ENCODE measurements around the gene PRLR.
"Not testable (repeated sequence)": the region's sequence is repeated elsewhere in the genome, so short reads cannot be mapped to it uniquely, and the experiment has no call there.

DNA sequence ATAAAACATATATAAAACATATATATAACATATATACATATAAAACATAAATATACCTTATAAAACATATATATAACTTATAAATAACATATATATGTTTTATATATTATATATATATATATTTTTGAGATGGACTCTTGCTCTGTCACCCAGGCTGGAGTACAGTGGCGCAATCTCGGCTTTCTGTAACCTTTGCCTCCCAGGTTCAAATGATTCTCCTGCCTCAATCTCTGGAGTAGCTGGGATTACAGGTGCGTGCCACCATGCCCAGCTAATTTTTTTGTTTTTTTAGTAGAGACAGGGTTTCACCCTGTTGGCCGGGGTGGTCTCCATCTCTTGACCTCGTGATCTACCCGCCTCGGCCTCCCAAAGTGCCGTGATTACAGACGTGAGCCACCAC, 128.6 kb downstream of the PRLR start:
- TF ChIP-seq, protein P1, sequence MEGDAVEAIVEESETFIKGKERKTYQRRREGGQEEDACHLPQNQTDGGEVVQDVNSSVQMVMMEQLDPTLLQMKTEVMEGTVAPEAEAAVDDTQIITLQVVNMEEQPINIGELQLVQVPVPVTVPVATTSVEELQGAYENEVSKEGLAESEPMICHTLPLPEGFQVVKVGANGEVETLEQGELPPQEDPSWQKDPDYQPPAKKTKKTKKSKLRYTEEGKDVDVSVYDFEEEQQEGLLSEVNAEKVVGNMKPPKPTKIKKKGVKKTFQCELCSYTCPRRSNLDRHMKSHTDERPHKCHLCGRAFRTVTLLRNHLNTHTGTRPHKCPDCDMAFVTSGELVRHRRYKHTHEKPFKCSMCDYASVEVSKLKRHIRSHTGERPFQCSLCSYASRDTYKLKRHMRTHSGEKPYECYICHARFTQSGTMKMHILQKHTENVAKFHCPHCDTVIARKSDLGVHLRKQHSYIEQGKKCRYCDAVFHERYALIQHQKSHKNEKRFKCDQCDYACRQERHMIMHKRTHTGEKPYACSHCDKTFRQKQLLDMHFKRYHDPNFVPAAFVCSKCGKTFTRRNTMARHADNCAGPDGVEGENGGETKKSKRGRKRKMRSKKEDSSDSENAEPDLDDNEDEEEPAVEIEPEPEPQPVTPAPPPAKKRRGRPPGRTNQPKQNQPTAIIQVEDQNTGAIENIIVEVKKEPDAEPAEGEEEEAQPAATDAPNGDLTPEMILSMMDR (conservative IDR thresholded peaks at IDR 0.05 in 1 of 2, IDR thresholded peaks at IDR 0.05 in 1 of 2; ENCODE audit: extremely low read depth in 1 of 2, insufficient read depth in 1 of 2, low read depth in 1 of 2, low read length in 2 of 2): not testable (repeated sequence)
- TF ChIP-seq EZH2 (IDR thresholded peaks at IDR 0.05; ENCODE audit: borderline replicate concordance, low read length): not testable (repeated sequence)

Data from mammary epithelial cell (primary cell).